ENCODE results near the gene HTN1. TPM values are rescaled to one million over a fixed set of nuclear protein-coding genes. Genes with fewer than 3 reads are reported as not detected.
"Not testable (repeated sequence)": the region's sequence is repeated elsewhere in the genome, so short reads cannot be mapped to it uniquely, and the experiment has no call there.

The HTN1 gene
- not detected for total RNA-seq
- long read RNA-seq = 0 reads

- intact Hi-C loops (cut with micrococcal nuclease); ATAC-seq; DNase-seq: not testable (repeated sequence)
Measured at GRCh38 chr4:70050138-70050537, at the start of gene HTN1. Gene HTN1, plus strand, starts transcription at chr4:70050438. Its CDS starts 2,639 bp downstream, at chr4:70053077.

GRCh38 chr4:70000711-70001110 lies 49.5 kb upstream of the HTN1 start:
- intact Hi-C loops (cut with micrococcal nuclease) = no loop called here
- DNase-seq (no peak), ATAC-seq (no peak)

DNA sequence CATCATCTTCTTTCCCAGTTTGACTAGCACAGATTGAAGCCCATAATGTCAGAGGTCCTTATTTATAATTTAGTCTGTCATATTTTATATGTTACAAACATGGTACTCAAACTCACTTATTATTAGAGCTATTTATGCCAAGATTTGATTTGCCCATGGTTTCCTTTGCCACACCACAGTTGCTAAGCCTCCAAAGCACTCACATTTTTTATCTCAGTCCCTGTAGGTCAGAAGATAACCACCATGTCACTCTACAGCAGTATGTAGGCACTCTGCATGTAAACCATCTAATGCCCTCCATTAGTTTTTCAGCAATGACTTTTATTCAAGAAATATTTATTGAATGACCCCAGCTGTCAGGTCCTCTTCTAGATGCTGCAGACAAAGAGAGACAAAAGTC lies 47.7 kb upstream of the HTN1 start:
- DNase-seq = no peak
- intact Hi-C loops (cut with micrococcal nuclease) = no loop called here
- no peak for ATAC-seq

GRCh38 chr4:70008771-70009170 lies 41.5 kb upstream of the HTN1 start:
- intact Hi-C loops (cut with micrococcal nuclease) = no loop called here
- ATAC-seq = no peak
- no peak for DNase-seq

- ATAC-seq; intact Hi-C loops (cut with micrococcal nuclease); DNase-seq: not testable (repeated sequence)
Measured at GRCh38 chr4:70019006-70019405, 31.2 kb upstream of the HTN1 start.

DNA sequence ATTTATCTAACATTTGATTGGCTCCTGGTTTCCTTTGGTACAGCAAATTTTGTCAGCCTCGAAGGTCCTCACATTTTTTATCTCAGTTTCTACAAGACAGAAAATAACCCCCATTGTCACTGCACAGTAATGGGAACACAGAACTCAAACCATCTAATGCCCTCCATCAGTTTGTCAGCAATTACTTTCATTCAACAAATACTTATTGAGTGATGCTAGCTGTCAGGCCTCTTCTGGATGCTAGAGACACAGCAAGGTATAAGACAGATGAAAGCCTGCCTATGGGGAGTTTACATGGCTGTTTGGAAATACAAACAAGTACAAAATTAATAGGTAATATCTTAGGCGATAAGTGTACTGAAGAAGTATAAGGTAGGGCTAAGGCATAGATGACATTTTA lies 27.0 kb upstream of the HTN1 start:
- DNase-seq = no peak
- ATAC-seq = no peak
- intact Hi-C loops (cut with micrococcal nuclease) = no loop called here

GRCh38 chr4:70027011-70027410 lies 23.2 kb upstream of the HTN1 start:
- DNase-seq = no peak
- ATAC-seq = no peak
- intact Hi-C loops (cut with micrococcal nuclease) = no loop called here

DNA sequence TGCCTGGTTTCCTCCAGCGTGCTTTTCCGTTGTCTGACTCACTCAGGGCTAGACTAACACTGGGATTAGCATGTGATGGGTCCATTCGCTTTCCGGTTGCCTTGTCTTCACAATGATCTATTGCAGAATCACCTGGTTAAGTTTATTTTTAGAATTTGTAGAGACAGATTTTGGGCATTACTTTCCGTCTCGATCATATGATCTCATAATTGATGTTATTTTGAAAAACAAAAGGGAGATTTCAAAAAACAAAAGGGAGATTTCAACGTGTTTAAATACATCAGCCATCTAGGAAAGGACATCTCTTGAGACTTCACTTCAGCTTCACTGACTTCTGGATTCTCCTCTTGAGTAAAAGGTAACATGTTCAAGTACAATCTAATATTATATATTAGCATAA lies 22.1 kb upstream of the HTN1 start, which contains the start of gene HTN3:
HTN3 (plus strand) TSS at position 301 of the 400 bp plus-strand sequence. CDS start 2,282 bp downstream, outside the sequence.
- ATAC-seq; DNase-seq; intact Hi-C loops (cut with micrococcal nuclease): not testable (repeated sequence)

DNA sequence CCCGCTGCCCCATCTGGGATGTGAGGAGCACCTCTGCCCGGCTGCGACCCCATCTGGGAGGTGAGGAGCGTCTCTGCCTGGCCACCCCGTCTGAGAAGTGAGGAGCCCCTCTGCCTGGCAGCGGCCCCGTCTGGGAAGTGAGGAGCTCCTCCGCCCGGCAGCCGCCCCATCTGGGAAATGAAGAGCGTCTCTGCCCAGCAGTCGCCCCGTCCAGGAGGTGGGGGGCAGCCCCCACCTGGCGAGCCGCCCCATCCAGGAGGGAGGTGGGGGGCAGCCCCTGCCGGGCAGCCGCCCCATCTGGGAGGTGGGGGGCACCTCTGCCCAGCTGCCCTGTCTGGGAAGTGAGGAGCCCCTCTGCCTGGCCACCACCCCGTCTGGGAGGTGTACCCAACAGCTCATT lies 12.7 kb upstream of the HTN1 start:
- ATAC-seq; DNase-seq; intact Hi-C loops (cut with micrococcal nuclease): not testable (repeated sequence)

DNA sequence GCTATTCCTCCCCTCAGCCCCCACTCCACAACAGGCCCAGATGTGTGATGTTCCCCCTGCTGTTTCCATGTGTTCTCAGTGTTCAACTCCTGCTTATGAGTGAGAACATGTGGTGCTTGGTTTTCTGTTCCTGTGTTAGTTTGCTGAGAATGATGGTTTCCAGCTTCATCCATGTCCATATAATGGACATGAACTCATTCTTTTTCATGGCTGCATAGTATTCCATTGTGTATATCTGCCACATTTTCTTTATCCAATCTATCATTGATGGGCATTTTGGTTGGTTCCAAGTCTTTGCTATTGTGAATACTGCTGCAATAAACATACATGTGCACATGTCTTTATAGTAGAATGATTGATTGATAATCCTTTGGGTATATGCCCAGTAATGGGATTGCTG lies 10.3 kb upstream of the HTN1 start:
- ATAC-seq; DNase-seq; intact Hi-C loops (cut with micrococcal nuclease): not testable (repeated sequence)

GRCh38 chr4:70041652-70042286 lies 8.5 kb upstream of the HTN1 start:
- ATAC-seq (no peak), DNase-seq (no peak)
- intact Hi-C loops (cut with micrococcal nuclease) = no loop called here

DNA sequence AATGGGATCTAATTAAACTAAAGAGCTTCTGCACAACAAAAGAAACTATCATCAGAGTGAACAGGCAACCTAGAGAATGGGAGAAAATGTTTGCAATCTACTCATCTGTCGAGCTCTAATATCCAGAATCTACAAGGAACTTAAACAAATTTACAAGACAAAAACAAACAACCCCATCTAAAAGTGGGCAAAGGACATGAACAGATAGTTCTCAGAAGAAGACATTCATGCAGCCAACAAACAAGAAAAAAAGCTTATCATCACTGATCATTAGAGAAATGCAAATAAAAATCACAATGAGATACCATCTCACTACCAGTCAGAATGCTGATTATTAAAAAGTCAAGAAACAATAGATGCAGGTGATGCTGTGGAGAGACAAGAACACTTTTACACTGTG lies 6.3 kb downstream of the HTN1 start:
- ATAC-seq; intact Hi-C loops (cut with micrococcal nuclease); DNase-seq: not testable (repeated sequence)

DNA sequence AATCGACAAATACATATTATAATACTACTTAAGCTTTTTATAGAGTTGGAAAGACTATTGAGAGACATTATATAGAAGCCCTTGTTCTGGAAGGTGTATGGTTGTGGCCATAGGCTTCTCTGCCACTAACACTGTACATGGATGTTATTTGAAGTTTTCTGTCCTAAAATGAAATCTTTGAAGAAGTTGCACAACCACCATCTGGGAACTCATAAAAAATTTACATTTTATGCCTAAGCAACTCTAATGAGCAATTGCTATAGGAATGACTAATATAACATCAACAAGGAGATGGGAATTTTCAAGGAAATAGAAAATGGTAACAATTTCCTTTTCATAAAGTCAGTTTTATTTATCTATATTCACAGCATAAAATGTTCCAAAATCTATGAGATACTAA lies 7.4 kb downstream of the HTN1 start:
- intact Hi-C loops (cut with micrococcal nuclease) = no loop called here
- no peak for ATAC-seq
- DNase-seq = no peak

DNA sequence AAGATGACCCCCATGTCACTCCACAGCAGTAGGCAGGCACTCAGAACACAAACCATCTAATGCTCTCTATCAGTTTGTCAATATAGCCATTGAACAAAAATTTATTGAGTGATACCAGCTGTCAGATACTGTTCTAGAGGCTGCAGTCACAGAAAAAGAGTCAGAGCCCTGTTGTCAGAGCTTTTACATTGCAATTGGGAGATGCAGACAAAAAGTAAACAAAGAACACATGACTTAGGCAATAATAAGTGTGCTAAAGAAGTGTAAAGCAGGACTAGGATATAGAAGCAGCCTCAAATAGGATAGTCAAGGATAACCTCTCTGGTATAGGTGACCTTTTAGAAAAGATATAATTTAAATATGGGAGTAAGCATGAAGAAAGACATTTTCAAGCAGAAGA lies 8.9 kb downstream of the HTN1 start:
- intact Hi-C loops (cut with micrococcal nuclease) = no loop called here
- no peak for ATAC-seq

DNA sequence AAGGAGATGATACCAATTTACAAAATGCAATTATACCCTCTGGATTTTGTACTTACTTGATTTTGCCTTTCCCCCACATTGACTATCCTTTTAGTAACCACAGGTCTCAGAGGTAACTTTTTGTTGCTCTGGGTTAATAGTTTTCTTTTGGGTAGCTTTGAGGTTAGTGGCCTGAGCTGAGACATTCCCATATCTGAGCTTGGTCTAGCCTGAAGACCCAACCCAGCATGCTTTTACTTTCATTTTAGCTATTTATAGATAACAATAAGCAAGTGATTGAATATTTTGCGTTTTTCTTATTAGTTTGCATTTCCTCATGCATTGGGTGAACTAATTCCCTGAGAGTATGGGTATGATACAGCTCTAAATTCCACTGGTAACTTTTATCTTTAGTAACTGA lies 11.8 kb downstream of the HTN1 start:
- DNase-seq (no peak), ATAC-seq (no peak)
- intact Hi-C loops (cut with micrococcal nuclease) = no loop called here

More for the DNA sequence above, 8.9 kb downstream of the HTN1 start:
- no peak for DNase-seq

DNA sequence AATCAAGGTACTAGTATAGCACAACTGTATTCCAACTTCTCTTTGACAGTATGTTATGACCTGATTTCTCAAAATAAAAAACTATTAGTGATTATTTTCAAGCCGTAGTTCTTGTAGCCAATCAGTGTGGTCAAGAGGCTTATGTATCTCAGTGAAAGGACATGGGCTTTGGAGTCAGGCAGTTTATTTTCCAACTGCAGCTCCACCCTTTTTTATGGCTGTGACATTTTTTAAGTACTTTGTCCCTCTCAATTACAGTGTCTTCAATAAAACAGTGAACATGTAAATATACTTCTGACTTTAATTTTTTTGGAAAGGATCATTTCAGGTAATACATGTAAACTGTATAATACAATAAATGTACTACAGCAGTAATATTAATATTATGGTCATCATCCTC lies 30.0 kb downstream of the HTN1 start:
- intact Hi-C loops (cut with micrococcal nuclease) = no loop called here
- ATAC-seq = no peak
- no peak for DNase-seq

- ATAC-seq = no peak
- no peak for DNase-seq
- intact Hi-C loops (cut with micrococcal nuclease) = no loop called here
Measured at GRCh38 chr4:70099206-70099605, 49.0 kb downstream of the HTN1 start.

All from left ventricle myocardium superior (tissue), 1 donor.